CD4-positive, alpha-beta T cell treated with Interleukin-15 for 1 hour (primary cell): Measurements from ENCODE around the gene FOSL1.
A peak's percentile ranks its signal among the peaks of the same experiment; 100 is the strongest.

ENCODE experiments used
- DNase-seq: peaks from one replicate; pipeline ENCODE4 v3.0.0-alpha.2; 2020

The FOSL1 gene

DNA sequence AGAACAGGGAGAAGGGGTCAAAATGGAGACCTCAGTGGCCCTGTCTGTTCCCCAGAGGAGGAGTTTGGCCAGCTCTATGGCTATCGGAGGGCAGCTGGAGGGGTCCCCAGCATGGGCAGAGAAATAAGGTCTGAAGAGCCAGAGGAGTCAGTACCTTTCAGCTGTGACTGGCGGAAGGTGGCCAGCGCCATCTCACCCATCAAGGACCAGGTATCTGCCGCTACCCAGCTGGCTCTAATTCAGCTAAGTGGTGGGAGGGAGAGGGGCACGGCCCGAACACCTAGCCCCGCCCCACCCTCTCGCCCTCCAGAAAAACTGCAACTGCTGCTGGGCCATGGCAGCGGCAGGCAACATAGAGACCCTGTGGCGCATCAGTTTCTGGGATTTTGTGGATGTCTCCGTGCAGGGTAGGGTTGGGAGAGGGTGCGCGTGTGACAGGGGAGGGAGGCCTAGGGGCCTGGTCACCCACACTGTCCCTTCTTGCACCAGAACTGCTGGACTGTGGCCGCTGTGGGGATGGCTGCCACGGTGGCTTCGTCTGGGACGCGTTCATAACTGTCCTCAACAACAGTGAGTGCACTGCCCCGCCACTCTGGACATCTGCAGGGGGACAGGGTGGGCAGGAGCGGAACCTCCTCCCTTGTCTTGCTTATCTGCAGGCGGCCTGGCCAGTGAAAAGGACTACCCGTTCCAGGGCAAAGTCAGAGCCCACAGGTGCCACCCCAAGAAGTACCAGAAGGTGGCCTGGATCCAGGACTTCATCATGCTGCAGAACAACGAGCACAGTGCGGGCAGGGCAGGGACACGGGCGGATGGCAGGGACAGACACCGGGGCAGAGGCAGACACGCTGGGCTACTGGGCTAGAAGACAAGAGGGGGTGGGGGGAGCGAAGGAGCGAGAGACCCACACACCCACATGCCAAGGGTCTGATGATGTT lies 17.8 kb downstream of the FOSL1 start:
- DNase-seq: no peak

DNA sequence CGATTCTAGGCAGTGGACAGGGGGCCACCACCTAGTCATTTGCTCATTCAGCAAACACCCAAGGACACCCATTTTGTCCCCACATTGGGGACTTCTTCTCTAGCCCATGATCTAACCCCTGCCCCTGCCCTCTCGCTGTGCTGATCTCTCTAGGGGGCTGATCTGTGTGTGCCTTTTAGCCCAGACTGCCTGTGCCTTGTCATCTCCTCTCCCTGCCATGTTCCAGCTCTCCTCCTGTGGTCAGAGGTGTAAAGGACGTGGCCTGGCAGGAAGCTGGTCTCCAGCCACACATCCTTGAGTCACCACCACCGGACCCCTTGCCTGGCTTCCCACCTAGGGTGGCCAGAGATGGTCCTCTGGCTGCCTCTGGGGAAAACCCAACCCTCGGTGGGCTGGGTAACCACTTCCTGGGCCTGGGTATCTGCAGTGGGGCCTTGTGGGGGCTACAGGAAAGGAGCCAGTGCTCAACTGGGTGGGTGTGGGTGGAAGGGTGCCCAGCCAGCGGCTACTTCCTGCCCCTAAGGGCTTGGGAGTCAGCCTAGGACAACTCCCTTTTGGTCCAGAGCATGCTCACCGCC lies 19.3 kb downstream of the FOSL1 start:
- no peak for DNase-seq

DNA sequence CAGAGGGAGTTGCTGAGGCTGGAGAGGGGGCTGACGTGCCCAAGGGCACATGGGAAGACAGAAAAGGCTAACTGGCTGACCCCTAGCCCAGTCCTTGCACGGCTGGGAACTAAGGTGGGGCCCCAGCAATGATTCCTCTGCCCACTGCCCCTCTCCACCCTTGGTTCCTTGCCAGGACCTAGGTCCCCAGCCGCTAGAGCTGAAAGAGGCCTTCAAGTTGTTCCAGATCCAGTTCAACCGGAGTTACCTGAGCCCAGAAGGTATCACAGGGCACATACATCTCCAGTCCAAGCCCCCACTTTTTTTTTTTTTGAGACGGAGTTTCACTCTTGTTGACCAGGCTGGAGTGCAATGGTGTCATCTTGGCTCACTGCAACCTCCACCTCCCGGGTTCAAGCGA lies 20.2 kb downstream of the FOSL1 start:
- DNase-seq: no peak

DNA sequence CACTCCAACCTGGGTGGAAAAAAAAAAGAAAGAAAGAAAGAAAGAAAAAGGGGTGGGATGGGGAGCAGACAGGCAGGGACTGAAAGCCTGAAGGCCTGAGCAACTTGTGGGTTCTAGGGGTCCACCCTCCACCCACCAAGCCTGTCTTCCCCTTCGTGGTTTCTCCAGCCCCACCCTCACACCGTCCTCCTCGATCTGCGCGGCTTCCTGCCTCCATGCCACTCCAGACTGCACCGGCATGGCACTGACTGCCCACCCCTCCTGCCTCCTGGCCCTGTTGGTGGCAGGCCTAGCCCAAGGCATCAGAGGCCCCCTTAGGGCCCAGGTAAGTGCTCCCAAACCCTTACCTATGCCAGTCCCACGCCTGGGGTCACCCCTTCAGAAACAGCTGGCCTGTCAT lies 20.6 kb downstream of the FOSL1 start, which contains the start of gene CTSW:
Gene CTSW (plus strand): TSS at position 221 of the 400 bp plus-strand sequence. CDS start 18 bp downstream, at position 239.
- peak; percentile 46 for DNase-seq

DNA sequence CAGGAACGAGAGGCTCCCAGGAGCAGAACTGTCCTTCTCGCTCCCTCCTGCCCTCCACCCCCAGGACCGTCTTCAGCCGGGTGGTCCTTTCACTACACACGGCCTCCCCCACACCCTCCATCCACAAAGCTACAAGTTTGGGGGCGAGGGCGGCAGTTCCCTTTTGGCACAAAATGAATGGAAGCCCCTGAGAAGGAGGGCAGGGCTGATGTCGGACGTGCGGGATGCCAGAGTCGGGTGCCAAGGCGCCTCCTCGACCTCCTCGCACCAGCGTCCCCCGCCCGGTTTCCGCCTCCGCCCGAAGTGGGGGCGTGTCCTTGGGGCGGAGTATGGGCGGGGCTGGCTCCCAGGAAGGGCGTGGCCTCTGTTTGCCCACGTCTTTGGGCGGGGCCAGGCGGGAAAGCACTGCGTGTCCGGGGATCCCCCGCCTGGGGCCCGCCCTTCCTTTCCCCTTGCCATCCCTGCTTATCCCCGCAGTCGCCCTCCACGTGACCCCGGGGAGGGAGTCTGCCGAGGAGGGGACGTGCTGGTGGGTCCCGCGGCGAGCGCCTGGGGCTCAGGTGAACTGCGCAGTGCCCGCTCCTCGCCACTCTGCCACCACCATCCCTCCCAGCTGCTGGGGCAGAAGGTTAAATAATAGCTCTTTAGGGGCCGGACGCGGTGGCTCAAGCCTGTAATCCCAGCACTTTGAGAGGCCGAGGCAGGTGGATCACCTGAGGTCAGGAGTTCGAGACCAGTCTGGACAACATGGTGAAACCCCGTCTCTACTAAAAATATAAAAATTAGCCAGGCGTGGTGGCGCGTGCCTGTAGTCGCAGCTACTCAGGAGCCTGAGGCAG lies 26.7 kb downstream of the FOSL1 start:
- DNase-seq: peak; percentile 95

DNA sequence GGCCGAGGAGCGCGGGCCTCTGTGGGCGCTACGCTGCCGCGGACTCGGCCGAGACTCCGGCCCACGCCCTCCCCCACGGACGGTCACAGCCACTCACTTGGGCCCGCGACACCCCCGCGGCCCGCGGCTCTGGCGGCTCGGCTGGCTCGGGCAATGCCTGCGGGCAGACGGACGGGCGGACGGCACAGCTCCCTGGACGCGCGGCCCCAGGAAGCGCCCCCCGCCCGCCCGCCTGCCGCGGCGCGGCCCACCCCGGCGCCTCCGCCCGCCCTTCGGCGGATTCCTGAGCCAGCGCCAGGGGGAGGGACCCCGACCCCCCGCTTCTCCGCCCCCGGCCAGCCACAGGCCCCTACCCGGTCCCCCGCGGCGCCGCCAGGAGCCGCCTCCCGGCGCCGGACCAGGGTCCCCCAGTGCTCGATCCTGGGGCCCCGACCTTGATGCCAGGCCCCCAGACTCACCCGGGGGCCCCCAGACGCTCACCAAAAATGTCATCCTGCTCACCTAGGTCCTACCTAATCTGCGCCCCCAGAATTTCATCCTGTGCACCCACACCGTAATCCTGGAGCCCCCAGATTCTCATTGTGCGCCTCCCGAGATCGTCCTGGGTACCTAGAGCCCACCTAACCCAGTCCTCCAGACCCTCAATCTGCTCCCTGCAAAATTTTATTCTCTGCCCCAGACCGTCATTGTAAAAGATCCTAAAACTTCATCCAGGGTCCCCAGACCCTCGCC lies 27.4 kb downstream of the FOSL1 start, which contains the start of gene EFEMP2:
Gene EFEMP2 (minus strand): TSS at position 215 of the 732 bp plus-strand sequence. CDS start 446 bp downstream, outside the sequence.
- no peak for DNase-seq

DNA sequence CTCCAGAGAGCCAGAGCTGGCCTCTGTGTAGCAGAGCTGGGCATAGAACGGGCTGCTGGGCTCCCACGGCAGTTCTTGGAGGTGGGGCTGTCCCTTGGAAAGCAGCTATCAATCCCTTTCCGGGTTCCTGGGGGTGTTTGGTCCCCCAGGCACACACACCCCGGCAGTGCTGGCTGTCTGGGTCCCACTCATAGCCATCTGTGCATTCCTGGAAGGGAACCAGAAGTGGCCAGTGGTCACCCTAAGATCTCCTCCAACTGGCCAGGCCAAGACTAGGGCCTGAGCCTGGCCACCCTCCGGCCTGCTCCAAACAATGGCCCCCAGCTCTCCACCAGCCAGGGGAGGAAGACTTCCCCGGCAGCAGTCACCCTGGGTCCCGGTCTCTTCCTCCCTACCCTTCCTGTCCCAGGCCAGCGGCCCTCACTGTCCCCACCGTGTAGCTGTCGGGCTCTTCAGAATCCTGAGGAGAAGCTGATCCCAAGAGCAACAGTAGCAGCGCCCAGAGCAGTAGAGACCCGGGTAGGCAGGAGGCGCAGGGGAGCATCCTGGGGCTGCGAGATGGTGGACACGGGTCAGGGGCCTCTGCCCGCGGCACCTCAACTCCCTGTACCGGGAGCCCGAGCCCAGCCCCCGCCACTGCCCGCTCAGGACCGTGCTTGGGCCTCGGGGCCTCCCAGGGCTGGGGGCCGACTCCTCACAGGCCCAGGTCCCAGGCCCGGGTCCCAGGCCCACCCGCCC lies 28.2 kb downstream of the FOSL1 start:
- no peak for DNase-seq

DNA sequence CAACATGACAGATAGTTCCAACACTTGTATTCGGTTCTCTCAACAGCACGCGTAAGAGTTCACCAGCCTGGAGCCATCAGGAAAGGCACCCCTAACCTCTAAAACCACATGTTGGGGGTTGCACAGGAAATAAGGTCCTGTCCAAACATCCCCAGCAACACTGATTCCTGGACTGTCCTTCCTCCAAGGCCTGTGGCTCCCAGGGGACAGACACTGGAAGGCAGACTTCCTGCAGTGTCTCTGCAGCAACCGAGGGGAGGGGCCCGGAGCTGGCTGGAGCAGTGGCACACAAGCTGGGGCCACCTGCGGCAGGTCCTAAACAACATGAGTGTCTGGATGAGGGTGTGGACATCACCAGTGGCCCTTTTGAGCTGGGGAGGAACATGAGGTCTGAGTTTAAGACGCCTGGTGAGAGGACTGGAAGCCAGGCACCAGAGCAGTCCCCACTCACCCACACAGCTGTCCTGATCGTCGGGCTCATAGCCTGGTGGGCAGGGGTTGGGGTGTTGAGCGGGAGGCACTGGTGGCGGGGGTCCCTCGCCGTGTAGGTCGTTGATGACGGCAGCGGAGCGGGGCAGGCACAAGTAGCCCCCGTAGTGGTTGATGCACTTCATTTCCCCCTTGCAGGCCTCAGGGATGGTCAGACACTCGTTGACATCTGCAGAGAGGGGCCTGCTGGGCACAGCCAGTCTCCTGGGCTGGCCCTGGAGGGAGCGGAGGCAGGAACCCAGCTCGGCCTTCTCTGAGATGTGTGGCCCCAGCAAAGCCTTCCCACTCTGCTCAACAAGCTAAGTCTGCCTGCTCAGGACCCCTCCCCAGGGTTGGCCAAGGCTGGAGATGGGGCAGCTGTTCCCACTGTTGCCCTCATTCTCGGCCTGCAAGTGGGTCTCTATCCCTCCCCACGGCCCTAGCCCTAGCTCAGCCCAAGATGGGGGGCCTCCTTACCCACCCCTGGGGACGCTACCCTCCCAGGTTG lies 29.2 kb downstream of the FOSL1 start:
- DNase-seq: no peak

DNA sequence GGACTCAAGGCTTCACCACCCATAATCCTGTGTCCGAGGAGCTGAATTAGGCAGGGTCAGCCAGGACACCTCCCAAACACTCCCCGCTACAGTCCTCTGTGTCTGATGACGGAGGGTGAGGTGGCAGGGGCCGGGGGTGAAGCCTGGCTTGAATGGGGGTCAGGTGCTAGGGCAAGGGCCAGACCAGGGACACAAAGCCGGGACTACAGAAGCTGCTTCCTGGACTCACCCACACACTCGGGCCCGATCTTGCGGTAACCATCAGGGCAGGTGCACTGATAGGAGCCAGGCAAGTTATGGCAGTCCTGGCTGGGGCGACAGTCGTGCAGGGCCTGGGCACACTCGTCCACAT lies 29.9 kb downstream of the FOSL1 start:
- no peak for DNase-seq

DNA sequence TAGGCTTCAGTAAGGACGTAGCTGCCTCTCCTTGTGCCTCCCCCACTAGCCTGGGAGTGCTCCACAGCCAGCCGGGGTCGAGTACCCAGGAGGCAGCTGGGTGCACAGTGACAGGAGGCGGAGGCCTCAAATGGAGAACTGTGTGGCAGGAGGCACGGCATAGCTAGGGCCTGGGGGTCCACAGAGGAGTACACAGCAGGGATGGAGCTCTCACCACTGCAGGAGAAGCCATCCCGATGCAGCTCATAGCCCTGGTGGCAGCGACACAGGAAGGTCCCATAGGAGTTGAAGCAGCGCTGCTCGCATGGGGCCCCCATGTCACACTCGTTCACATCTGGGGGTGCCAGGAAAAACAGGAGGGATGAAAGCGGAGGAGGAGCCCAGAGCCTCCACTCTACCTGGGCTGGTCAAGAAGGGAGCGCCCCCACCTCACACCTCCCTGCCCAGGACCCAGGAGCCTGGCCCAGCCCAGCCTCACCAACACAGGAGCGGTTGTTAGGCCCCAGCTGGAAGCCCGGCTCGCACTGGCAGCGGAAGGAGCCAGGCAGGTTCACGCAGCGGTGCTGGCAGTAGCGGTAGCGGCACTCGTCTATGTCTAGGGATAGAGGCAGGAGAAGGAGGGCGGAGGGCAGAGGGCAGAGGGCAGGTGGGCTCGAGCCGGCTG lies 30.4 kb downstream of the FOSL1 start:
- no peak for DNase-seq

DNA sequence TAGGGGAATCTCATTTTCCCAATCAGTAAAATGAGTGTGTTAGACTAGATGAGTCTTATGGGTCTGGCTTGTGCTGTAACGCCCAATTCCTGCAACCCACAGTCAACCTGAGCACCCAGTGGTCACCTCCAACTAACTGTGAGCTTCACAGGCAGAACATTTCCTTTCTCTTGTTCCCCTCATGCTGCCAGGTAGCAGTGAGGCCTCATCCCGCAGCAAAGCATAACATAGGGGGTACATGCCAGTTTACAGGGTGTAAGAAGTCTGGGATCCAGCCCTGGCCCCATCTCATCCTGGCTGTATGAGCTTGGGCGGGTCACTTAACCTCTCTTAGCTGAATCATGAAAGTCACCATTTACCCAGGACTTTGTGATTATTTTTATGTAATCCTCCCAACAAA lies 31.3 kb downstream of the FOSL1 start:
- DNase-seq: no peak

DNA sequence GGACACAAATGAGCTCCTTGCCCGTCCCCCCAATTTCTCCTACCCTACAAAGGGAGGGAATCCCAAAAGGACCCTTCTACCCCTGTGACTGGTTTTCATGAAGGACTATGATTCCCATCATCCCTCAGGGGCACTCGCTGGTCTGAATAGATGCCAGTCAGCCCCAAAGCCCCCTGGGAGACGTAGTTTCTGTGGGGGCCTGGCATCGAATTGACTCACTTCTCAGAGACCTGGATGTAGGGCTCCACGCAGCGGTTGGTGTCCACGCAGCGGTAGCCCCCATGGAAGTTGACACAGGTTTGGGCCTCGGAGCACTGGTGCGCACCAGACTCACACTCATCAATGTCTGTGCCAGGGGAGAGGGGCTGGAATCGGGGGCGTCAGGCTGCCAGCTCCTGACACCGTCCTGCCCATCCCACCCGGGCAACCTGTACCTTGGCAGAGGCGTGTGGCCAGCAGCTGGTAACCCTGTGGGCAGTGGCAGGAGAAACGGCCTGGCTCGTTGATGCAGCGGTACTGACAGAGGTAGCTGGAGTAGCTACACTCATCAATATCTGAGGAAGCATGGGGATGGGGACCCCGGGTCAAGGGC lies 32.0 kb downstream of the FOSL1 start:
- DNase-seq: no peak

DNA sequence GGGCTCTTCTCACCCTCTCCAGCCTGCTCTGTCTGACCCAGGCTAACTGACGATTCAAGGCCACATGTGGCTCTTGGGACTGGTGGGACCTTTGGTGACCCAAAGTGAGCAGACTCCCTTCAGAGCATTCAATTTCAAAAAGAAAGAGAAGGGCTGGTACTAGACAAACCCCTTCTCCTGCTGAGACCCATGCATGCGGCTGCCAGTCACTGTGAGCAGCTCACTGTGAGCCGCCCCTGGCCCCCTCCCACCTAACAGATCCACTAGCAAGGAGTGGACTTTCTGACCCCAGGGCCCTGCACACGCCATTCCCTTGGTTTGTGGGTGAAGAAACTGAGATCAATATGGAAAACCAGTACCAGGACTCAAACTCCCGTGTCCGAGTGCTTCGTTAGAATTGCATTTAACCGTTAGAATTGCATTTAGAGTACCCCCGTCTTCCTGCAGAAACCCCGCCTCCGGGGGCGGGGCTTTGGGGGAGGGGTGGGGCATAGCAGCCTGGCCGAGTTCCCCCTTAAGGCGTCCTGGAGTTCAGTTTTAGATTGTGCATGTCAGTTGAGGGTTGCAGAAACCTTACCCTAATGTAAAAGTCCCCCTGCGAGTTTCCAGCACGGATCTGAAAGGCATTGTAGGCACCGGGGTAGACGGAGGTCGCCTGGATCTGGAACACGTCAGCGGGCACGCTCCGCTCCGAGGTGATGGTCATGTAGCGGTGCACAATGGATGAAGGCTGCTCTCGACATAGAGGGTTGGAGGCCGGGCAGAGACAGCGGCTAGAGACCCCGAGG lies 32.7 kb downstream of the FOSL1 start:
- no peak for DNase-seq

DNA sequence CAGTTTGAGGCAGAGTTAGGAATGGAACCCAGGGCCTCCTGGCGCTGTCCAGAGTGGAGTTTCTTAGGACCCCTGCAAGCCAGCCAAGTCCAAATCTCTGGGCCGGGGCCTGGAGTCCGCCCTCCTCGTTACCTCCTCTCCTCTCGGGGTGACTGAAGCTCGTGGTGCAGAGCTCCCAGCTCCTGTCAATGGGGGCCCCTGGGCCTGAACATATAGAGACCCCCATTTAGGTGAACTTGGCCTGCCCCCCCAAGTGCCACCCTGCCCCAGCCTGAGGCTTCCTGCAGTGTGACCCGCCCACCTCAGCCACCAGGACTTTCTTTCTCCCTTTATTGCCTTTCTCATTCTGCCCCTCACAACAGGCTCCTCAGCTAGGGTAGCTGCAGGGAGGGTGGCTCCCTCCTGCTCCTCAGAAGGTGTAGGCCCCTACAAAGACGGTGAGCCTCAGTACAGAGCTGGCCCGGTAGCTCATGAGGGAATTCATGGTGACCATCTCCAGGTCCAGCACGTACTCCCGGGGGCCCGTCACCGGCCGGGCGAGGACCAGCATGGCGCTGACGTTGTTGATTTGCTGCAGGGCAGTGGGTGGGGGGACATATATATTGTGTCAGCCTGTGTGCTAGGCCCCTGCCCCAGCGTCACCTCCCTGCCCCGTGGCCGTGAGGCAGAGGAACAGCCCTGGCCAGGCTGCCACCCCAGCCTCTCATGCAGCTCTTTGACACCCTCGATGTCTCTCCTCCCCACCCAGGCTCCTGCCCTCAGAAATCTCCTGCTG lies 33.5 kb downstream of the FOSL1 start:
- no peak for DNase-seq

DNA sequence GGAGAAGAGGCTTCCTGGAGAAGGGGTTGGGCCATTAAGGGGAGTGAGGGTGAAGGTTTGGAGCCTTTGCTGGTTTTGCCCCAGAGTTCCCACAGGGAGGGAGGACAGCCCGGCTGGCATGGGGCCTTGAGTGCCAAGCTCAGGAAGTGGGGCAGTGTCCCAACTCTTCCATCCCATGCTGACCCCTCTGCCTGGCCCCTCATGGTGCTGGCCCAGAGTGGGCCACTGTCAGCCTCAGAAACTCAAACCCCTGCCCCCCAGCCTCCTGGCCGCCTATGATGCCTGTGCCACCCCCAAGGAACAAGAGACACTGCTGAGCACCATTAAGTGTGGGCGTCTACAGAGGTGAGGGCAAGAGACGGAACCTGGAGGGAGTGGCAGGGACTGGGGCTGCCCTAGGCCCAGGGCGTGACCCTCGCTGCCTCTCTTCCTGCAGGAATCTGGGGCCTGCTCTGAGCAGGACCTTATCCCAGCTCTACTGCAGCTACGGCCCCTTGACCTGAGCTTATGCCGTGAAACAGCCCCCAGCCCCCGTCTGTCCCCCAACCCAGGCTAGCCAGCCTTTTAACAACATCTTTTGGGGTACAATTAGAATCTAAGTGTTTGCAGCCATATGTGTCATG lies 34.5 kb downstream of the FOSL1 start:
- no peak for DNase-seq

DNA sequence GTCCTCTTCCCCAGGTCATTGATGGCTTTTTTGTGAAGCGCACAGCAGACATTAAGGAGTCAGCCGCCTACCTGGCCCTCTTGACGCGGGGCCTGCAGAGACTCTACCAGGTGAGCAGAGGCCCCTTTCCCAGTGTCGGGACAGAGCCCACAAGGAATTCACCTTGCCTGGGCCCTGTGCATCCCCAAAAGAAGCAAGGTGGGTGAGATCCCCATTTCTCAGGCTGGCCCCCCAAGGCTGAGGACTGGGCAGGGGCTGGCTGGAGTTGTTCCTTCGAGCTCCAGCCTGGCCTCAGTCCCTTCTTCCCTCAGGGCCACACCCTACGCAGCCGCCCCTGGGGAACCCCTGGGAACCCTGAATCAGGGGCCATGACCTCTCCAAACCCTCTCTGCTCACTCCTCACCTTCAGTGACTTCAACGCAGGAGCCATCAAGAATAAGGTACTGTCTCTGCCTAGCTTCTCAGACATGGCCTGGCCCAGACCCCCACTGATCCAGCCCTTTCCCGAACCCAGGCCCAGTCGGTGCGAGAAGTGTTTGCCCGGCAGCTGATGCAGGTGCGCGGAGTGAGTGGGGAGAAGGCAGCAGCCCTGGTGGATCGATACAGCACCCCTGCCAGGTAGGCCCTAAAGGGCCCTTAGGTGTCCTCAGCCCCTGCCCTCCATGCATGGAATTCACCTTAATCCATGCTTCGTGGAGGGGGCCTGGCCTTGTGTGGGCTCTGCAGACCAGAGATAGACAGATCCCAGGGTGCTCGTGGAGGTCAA lies 35.3 kb downstream of the FOSL1 start:
- no peak for DNase-seq
